H7 (cell line): Measurements from ENCODE around the gene SPSB2. TPM values are rescaled to one million over a fixed set of nuclear protein-coding genes. Genes with fewer than 3 reads are reported as not detected.

Source experiments
- total RNA-seq: library from RNA; depleted of rRNA; stranded (reverse); fragments of >200 nt; shearing (Covaris generic); gene quantifications from 2 replicates; pipeline ENCODE4 v1.2.3, GENCODE V29; 2014; rRNA removed

SPSB2 gene
- total RNA-seq, 1 experiment from 2014 or later, result 28.7 TPM

Other genes starting within 250 kb of the SPSB2 start
- 0.04 TPM in 1 of 2 replicates, not detected in the other for gene LPAR5, start 237.3 kb downstream of the SPSB2 start, total RNA-seq
- 0.80 and 3.6 TPM in 2 replicates for gene ACRBP, start 225.9 kb downstream of the SPSB2 start, total RNA-seq
- gene ING4, start 210.2 kb downstream of the SPSB2 start, total RNA-seq, result 26.9 and 31.2 TPM in 2 replicates
- gene ZNF384, start 183.9 kb downstream of the SPSB2 start, total RNA-seq, result 34.4 and 40.3 TPM in 2 replicates
- gene PIANP, start 172.5 kb downstream of the SPSB2 start, total RNA-seq, result 0.42 and 1.4 TPM in 2 replicates
- gene COPS7A, start 149.3 kb downstream of the SPSB2 start, total RNA-seq, result 72.1 and 77.6 TPM in 2 replicates
- 293 and 322 TPM in 2 replicates for gene MLF2, start 120.2 kb downstream of the SPSB2 start, total RNA-seq
- gene PTMS, start 106.9 kb downstream of the SPSB2 start, total RNA-seq, result 237 and 270 TPM in 2 replicates
- 0.35 and 2.0 TPM in 2 replicates for gene LAG3, start 100.8 kb downstream of the SPSB2 start, total RNA-seq
- gene CD4, start 83.8 kb downstream of the SPSB2 start, total RNA-seq, result 0.66 and 0.81 TPM in 2 replicates
- gene GPR162, start 51.5 kb downstream of the SPSB2 start, total RNA-seq, result 5.4 and 7.0 TPM in 2 replicates
- 38.0 and 46.9 TPM in 2 replicates for gene P3H3, start 44.9 kb downstream of the SPSB2 start, total RNA-seq
- gene GNB3, start 32.4 kb downstream of the SPSB2 start, total RNA-seq, result 1.5 and 5.5 TPM in 2 replicates
- gene CDCA3, start 22.0 kb downstream of the SPSB2 start, total RNA-seq, result 85.6 and 115 TPM in 2 replicates
- gene USP5, start 21.2 kb downstream of the SPSB2 start, total RNA-seq, result 103 and 112 TPM in 2 replicates
- 1,353 and 1,607 TPM in 2 replicates for gene TPI1, start 5.8 kb downstream of the SPSB2 start, total RNA-seq
- 4.6 and 5.7 TPM in 2 replicates for gene LRRC23, start 31.5 kb upstream of the SPSB2 start, total RNA-seq
- gene ENO2, start 41.3 kb upstream of the SPSB2 start, total RNA-seq, result 47.4 and 59.0 TPM in 2 replicates
- gene ATN1, start 54.7 kb upstream of the SPSB2 start, total RNA-seq, result 11.4 and 13.4 TPM in 2 replicates
- gene RNU7-1, start 70.5 kb upstream of the SPSB2 start, total RNA-seq, result not detected in 2 replicates
- 136 and 153 TPM in 2 replicates for gene C12orf57, start 70.7 kb upstream of the SPSB2 start, total RNA-seq
- gene PTPN6, start 78.1 kb upstream of the SPSB2 start, total RNA-seq, result 25.0 and 34.3 TPM in 2 replicates
- gene PHB2, start 97.4 kb upstream of the SPSB2 start, total RNA-seq, result 482 and 560 TPM in 2 replicates
- 56.6 and 59.5 TPM in 2 replicates for gene EMG1, start 97.6 kb upstream of the SPSB2 start, total RNA-seq
- 14.4 and 16.9 TPM in 2 replicates for gene LPCAT3, start 145.2 kb upstream of the SPSB2 start, total RNA-seq
- gene C1S, start 187.4 kb upstream of the SPSB2 start, total RNA-seq, result 4.4 and 4.8 TPM in 2 replicates
- gene C1R, start 219.1 kb upstream of the SPSB2 start, total RNA-seq, result 1.1 and 8.2 TPM in 2 replicates
- gene C1RL, start 235.9 kb upstream of the SPSB2 start, total RNA-seq, result 16.3 and 18.2 TPM in 2 replicates